Measurements from ENCODE around the gene RBPJL.

RBPJL gene

DNA sequence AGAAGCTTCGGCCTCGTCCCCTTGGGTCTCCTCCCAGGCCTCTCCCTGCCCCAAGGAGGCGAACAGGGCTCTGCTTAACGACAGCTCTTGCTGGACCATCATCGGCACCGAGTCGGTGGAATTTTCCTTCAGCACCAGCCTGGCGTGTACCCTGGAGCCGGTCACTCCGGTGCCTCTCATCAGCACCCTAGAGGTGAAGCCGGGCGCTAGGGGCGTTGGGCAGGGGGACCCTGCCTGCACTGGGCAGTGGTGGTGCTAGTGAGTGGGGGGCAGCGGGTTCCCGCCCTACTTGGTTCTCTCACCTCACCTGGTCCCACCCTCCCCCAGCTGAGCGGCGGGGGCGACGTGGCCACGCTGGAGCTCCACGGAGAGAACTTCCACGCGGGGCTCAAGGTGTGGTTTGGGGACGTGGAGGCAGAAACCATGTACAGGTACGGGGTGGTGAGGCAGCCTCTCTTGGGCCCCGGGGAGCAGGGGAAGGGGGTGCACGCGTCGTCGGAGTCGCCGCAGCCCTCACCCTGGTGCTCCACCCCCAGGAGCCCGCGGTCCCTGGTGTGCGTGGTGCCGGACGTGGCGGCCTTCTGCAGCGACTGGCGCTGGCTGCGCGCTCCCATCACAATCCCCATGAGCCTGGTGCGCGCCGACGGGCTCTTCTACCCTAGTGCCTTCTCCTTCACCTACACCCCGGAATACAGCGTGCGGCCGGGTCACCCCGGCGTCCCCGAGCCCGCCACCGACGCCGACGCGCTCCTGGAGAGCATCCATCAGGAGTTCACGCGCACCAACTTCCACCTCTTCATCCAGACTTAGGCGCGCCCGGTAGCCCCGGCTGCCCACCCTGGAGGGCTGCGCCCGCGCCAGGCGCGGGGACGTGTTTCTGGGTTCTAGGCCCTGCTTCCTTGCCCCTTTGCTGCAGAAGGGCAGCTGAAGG is 9.8 kb downstream of the RBPJL start:
- no peaks in the 10 kb centered on the region for H3K36me3 ChIP-seq (ENCODE audit: control insufficient read depth, insufficient read depth, low read length)
- no peaks in the 10 kb centered on the region for H3K27me3 ChIP-seq (ENCODE audit: control insufficient read depth, insufficient read depth, low read length)
- 0 out of 2 replicates have a peak, but pooled peaks cover 2% of the 10 kb centered on the region for H3K4me1 ChIP-seq (ENCODE audit: control insufficient read depth, insufficient read depth, low read length)
- no peak overlapping the region for H3K4me3 ChIP-seq (ENCODE audit: low read length)
- H3K9me3 ChIP-seq (ENCODE audit: control insufficient read depth, insufficient read depth, low read length) = no peaks in the 10 kb centered on the region
- WGBS (ENCODE audit: insufficient coverage, insufficient read length) = no CpG with 5 or more reads among the region's 71 CpGs
- H3K27ac ChIP-seq (ENCODE audit: low read length) = no peak overlapping the region
- DNase-seq (ENCODE audit: low read depth, low spot score) = no peak

DNA sequence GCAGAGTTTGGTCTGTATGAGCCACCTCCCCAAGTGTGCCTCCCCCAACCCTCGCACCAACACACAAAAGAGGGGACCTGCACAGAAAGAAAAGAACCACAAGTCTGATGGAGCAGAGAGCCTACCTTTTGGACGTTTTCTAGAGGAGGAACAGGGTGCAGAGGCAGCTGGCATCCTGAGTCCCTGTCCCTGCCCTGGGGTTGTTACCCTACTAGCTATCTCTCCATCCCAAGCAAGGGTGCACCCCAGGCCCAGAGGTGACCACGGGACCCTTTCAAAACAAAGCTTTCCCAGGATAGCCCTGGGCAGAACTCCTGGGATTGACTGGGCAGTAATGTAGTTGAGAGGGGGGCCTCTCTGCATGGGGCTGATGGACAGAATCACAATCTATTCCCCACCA is 11.2 kb downstream of the RBPJL start:
- DNase-seq (ENCODE audit: low read depth, low spot score) = no peak
- Histone ChIP-seq H3K4me3 (ENCODE audit: low read length) (no peak overlapping the region), H3K36me3 (ENCODE audit: control insufficient read depth, insufficient read depth, low read length) (no peaks in the 10 kb centered on the region), H3K9me3 (ENCODE audit: control insufficient read depth, insufficient read depth, low read length) (no peaks in the 10 kb centered on the region), H3K27me3 (ENCODE audit: control insufficient read depth, insufficient read depth, low read length) (no peaks in the 10 kb centered on the region), H3K27ac (ENCODE audit: low read length) (no peak overlapping the region), H3K4me1 (ENCODE audit: control insufficient read depth, insufficient read depth, low read length) (no peaks in the 10 kb centered on the region)
- no CpG with 5 or more reads among the region's 3 CpGs for WGBS (ENCODE audit: insufficient coverage, insufficient read length)

DNA sequence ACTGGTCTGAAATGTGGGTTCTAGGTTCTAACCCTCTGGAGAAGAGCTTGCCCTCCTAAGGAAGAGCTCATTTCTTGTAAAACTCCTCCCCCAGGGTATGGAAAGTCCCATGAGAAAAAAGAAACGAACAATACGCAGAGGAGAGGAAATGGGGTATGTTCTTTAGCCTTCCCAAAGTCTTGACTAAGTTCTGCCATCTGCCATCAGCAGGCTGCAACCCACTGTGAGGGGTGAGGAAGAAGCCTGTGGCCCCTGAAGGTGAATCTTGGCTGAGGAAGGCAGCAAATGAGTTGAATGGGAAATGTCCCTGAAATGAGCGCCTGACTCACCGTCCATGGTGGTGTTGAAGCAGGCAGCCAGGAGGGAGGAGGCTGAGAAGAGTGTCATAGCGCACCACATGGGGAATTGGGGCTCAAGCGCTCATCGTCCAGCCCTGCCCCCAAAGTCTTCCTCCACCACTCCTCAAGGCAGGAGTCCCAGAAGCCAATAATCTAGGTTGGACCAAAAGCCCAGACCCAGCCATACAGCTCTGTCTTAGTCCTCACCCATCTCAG is 11.8 kb downstream of the RBPJL start:
- WGBS (ENCODE audit: insufficient coverage, insufficient read length) = no CpG with 5 or more reads among the region's 7 CpGs
- Histone ChIP-seq H3K27ac (ENCODE audit: low read length) (no peak overlapping the region), H3K27me3 (ENCODE audit: control insufficient read depth, insufficient read depth, low read length) (no peaks in the 10 kb centered on the region), H3K36me3 (ENCODE audit: control insufficient read depth, insufficient read depth, low read length) (no peaks in the 10 kb centered on the region), H3K9me3 (ENCODE audit: control insufficient read depth, insufficient read depth, low read length) (no peaks in the 10 kb centered on the region), H3K4me1 (ENCODE audit: control insufficient read depth, insufficient read depth, low read length) (no peaks in the 10 kb centered on the region), H3K4me3 (ENCODE audit: low read length) (no peak overlapping the region)
- no peak for DNase-seq (ENCODE audit: low read depth, low spot score)

DNA sequence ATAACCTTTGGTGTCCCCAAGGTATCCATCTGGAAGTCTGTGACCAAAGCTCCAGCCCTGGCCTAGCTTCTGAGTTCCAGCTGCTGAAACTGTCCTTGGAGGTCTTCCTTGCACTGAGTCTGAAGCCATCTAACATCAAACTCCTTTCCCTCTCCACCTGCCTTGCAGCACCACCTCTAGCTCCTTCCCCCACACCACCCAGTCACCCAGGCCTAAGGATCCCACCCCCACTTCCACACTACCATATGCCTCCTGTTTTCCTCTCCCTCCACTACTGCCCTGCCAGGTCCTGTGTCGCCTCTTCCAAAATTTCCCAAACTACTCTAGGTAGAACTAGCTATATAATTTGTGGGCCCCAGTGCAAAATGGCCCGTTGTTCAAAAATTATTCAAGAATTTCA is 12.3 kb downstream of the RBPJL start:
- H3K4me1 ChIP-seq (ENCODE audit: control insufficient read depth, insufficient read depth, low read length) = no peaks in the 10 kb centered on the region
- H3K36me3 ChIP-seq (ENCODE audit: control insufficient read depth, insufficient read depth, low read length) = no peaks in the 10 kb centered on the region
- no peak overlapping the region for H3K27ac ChIP-seq (ENCODE audit: low read length)
- DNase-seq (ENCODE audit: low read depth, low spot score) = no peak
- H3K4me3 ChIP-seq (ENCODE audit: low read length) = no peak overlapping the region
- H3K27me3 ChIP-seq (ENCODE audit: control insufficient read depth, insufficient read depth, low read length) = no peaks in the 10 kb centered on the region
- WGBS (ENCODE audit: insufficient coverage, insufficient read length) = no CpG with 5 or more reads among the region's 2 CpGs
- H3K9me3 ChIP-seq (ENCODE audit: control insufficient read depth, insufficient read depth, low read length) = no peaks in the 10 kb centered on the region

DNA sequence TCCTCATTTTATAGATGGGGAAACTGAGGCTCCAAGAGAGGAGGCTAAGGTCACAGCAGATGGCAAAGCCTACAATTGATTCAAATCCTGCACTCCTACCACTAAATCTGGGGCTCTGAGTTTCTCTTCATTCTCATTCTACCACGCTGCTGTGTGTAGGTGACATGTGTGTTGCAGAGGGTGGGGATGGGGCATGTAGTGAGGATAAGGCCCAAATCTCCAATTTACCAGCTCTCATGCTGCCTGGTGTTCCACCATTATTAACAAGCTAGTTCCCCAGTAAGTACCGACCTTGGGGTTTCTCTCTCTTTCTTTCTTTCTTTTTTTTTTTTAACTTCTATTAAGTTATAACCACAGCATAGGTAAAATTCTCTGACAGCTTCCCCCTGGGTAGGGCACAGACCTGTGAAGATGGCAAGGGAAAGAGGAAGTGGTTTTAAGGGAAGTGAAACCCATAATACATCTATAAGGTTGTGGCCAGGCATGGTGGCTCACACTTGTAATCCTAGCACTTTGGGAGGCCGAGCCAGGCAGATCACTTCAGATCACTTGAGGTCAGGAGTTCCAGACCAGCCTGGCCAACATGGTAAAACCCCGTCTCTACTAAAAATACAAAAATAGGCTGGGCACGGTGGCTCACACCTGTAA is 14.4 kb downstream of the RBPJL start:
- H3K36me3 ChIP-seq (ENCODE audit: control insufficient read depth, insufficient read depth, low read length) = 0 out of 2 replicates have a peak, but pooled peaks cover 4% of the 10 kb centered on the region
- H3K9me3 ChIP-seq (ENCODE audit: control insufficient read depth, insufficient read depth, low read length) = no peaks in the 10 kb centered on the region
- no CpG with 5 or more reads among the region's 5 CpGs for WGBS (ENCODE audit: insufficient coverage, insufficient read length)
- H3K27me3 ChIP-seq (ENCODE audit: control insufficient read depth, insufficient read depth, low read length) = no peaks in the 10 kb centered on the region
- H3K27ac ChIP-seq (ENCODE audit: low read length) = no peak overlapping the region
- H3K4me1 ChIP-seq (ENCODE audit: control insufficient read depth, insufficient read depth, low read length) = no peaks in the 10 kb centered on the region
- DNase-seq (ENCODE audit: low read depth, low spot score) = no peak
- H3K4me3 ChIP-seq (ENCODE audit: low read length) = no peak overlapping the region

DNA sequence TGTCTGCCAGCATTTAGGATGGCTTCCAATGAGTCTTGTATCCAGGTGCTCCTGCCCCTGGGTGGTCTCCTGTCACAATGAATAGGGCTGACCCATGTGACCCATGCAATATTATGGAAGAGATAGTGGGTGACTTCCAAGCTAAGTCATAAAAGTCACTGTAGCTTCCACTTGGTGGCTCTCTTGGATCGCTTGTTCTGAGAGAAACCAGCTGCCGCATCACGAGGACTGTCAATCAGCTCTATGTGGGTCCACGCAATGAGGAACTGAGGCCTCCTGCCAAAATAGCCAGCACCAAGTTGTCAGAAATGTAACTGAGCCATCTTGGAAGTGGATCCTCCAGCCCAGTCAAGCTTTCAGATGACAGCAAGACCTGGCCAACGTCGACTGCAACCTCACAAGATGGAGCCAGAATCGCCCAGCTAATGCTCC is 16.3 kb downstream of the RBPJL start:
- no peaks in the 10 kb centered on the region for H3K4me1 ChIP-seq (ENCODE audit: control insufficient read depth, insufficient read depth, low read length)
- no peak overlapping the region for H3K4me3 ChIP-seq (ENCODE audit: low read length)
- no peak for DNase-seq (ENCODE audit: low read depth, low spot score)
- H3K27me3 ChIP-seq (ENCODE audit: control insufficient read depth, insufficient read depth, low read length) = no peaks in the 10 kb centered on the region
- no peak overlapping the region for H3K27ac ChIP-seq (ENCODE audit: low read length)
- WGBS (ENCODE audit: insufficient coverage, insufficient read length) = no CpG with 5 or more reads among the region's 7 CpGs
- H3K36me3 ChIP-seq (ENCODE audit: control insufficient read depth, insufficient read depth, low read length) = 0 out of 2 replicates have a peak, but pooled peaks cover 4% of the 10 kb centered on the region
- no peaks in the 10 kb centered on the region for H3K9me3 ChIP-seq (ENCODE audit: control insufficient read depth, insufficient read depth, low read length)

DNA sequence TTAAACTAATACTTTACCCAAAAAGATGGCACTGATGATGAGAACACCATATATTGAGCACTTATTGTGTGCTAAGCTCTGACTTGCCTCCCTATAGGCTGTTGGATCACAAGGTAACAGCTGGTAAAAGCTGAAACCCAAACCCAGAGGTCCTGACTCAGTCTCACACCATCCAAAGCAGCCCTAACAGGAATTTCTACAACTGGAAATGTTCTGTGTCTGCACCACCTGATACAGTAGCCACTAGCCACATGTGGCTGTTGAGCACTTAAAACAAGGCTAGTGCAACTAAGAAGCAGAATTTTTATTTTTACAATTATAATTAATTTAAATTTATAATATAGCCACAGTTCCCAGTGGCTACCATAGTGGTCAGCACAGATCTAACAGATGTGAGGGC is 17.1 kb downstream of the RBPJL start:
- no peak for DNase-seq (ENCODE audit: low read depth, low spot score)
- H3K27ac ChIP-seq (ENCODE audit: low read length) = no peak overlapping the region
- 0 out of 2 replicates have a peak, but pooled peaks cover 4% of the 10 kb centered on the region for H3K36me3 ChIP-seq (ENCODE audit: control insufficient read depth, insufficient read depth, low read length)
- H3K4me1 ChIP-seq (ENCODE audit: control insufficient read depth, insufficient read depth, low read length) = no peaks in the 10 kb centered on the region
- no peaks in the 10 kb centered on the region for H3K9me3 ChIP-seq (ENCODE audit: control insufficient read depth, insufficient read depth, low read length)
- no peak overlapping the region for H3K4me3 ChIP-seq (ENCODE audit: low read length)
- H3K27me3 ChIP-seq (ENCODE audit: control insufficient read depth, insufficient read depth, low read length) = no peaks in the 10 kb centered on the region

DNA sequence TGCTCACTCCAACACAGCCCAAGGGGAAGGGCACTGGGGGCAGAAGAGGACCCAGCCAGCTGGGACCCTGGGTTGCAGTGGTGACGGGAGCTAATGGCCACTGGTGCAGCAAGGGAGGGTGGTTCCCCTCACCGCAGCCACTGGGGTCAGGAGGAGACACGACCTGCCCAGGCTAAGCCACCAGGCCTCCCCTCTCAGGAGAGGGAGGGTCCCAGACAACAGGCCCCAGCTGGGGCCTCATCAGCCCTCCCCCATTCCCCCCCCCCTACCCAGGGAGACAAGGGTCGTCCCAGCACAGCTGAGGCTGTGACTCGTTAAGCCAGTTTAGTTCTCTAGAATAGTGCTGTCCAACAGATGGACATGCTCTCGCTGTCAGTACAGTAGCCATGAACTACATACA is 18.7 kb downstream of the RBPJL start:
- Histone ChIP-seq H3K4me3 (ENCODE audit: low read length) (no peak overlapping the region), H3K36me3 (ENCODE audit: control insufficient read depth, insufficient read depth, low read length) (peaks cover 7% of the 10 kb centered on the region; the same call in 1 of the 2 replicates), H3K27ac (ENCODE audit: low read length) (no peak overlapping the region)

DNA sequence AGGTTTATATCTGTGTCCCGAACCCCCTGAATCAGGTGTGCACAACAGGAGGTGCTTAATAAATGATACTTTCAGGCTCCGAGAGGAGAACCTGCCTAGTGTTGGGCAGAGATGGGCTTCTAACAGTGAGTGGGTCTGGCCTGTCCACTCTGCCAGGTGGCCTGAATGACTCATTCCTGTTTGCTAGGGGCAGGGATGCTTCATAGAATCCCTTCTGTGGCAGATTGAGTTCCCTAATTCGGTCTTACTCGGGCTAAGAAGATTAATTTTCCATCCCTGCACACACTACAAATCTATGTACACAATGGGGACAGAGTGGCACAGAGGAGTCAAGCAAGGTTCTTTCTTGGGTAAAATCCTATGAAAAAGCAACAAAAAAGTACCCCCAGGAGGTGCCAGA is 21.8 kb downstream of the RBPJL start:
- no peak for DNase-seq (ENCODE audit: low read depth, low spot score)
- no peaks in the 10 kb centered on the region for H3K9me3 ChIP-seq (ENCODE audit: control insufficient read depth, insufficient read depth, low read length)
- peaks cover 14% of the 10 kb centered on the region; the same call in 1 of the 2 replicates for H3K36me3 ChIP-seq (ENCODE audit: control insufficient read depth, insufficient read depth, low read length)
- no CpG with 5 or more reads among the region's 4 CpGs for WGBS (ENCODE audit: insufficient coverage, insufficient read length)
- H3K27me3 ChIP-seq (ENCODE audit: control insufficient read depth, insufficient read depth, low read length) = no peaks in the 10 kb centered on the region
- H3K4me3 ChIP-seq (ENCODE audit: low read length) = no peak overlapping the region
- no peaks in the 10 kb centered on the region for H3K4me1 ChIP-seq (ENCODE audit: control insufficient read depth, insufficient read depth, low read length)
- no peak overlapping the region for H3K27ac ChIP-seq (ENCODE audit: low read length)

More for the DNA sequence above, 18.7 kb downstream of the RBPJL start:
- no peak for DNase-seq (ENCODE audit: low read depth, low spot score)
- H3K4me1 ChIP-seq (ENCODE audit: control insufficient read depth, insufficient read depth, low read length) = no peaks in the 10 kb centered on the region
- WGBS (ENCODE audit: insufficient coverage, insufficient read length) = no CpG with 5 or more reads among the region's 6 CpGs
- H3K27me3 ChIP-seq (ENCODE audit: control insufficient read depth, insufficient read depth, low read length) = no peaks in the 10 kb centered on the region
- no peaks in the 10 kb centered on the region for H3K9me3 ChIP-seq (ENCODE audit: control insufficient read depth, insufficient read depth, low read length)

DNA sequence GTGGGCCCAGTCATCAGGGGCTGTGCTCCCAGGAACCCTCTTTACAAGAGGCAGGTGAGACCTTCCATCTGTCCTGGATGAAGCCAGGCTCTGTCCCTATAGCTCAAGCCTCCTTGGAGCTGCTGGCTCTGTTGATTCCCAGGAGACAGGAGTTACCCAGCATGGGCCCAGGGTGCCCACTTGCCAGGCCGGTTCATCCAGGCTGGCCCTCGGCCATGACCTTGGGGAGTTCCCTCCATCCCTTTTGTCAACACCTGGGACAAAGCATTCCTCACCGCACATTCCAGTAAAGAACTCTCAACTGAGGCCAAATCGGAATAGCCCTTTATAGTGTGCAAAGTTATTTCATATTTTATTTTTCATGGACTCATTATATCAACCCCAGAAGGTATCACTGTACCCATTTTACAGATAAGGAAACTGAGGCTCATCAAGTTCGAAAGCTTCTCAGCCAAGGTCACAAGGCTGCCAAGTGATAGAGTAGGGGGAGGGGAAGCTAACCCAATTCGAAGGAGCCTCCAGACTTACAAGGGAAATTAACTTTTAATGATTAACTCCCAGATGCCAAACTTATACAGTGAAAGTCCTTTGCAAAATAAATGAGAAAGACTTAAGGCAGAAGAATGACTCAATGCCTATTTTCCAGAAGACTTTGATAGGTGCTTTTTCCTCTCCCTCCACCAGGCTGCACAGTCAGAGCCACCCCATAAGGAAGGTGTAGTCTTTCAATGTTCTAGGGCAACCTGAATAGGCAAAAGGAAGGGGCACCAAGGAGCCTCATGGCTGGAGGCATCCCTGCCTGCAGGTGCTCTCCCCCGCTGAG is 23.1 kb downstream of the RBPJL start:
- Histone ChIP-seq H3K4me1 (ENCODE audit: control insufficient read depth, insufficient read depth, low read length) (no peaks in the 10 kb centered on the region), H3K27ac (ENCODE audit: low read length) (no peak overlapping the region), H3K9me3 (ENCODE audit: control insufficient read depth, insufficient read depth, low read length) (no peaks in the 10 kb centered on the region), H3K36me3 (ENCODE audit: control insufficient read depth, insufficient read depth, low read length) (peaks cover 14% of the 10 kb centered on the region; the same call in 1 of the 2 replicates), H3K4me3 (ENCODE audit: low read length) (no peak overlapping the region), H3K27me3 (ENCODE audit: control insufficient read depth, insufficient read depth, low read length) (no peaks in the 10 kb centered on the region)
- DNase-seq (ENCODE audit: low read depth, low spot score) = no peak
- no CpG with 5 or more reads among the region's 7 CpGs for WGBS (ENCODE audit: insufficient coverage, insufficient read length)
